GM21619 (cell line): ENCODE measurements around the gene SCMH1.
"Not testable (repeated sequence)": the region's sequence is repeated elsewhere in the genome, so short reads cannot be mapped to it uniquely, and the experiment has no call there.

Source experiments
- ATAC-seq: cut with Tn5 transposase; IDR thresholded peaks from one replicate; pipeline ENCODE4 v1.9.1; 2021; ENCODE audit not compliant: unreplicated experiment

Gene SCMH1

GRCh38 chr1:41158147-41158875 lies 83.8 kb downstream of the SCMH1 start:
- ATAC-seq = no peak

GRCh38 chr1:41155105-41155504 lies 87.0 kb downstream of the SCMH1 start:
- no peak for ATAC-seq

- ATAC-seq = no peak
Measured at GRCh38 chr1:41153750-41154274, 88.3 kb downstream of the SCMH1 start.

GRCh38 chr1:41152622-41153044 lies 89.5 kb downstream of the SCMH1 start:
- no peak for ATAC-seq

GRCh38 chr1:41151846-41152245 lies 90.3 kb downstream of the SCMH1 start:
- ATAC-seq = no peak

- ATAC-seq = no peak
Measured at GRCh38 chr1:41149570-41149969, 92.5 kb downstream of the SCMH1 start.

- ATAC-seq = no peak
Measured at GRCh38 chr1:41144285-41144684, 97.8 kb downstream of the SCMH1 start.

- no peak for ATAC-seq
Measured at GRCh38 chr1:41138549-41138948, 103.6 kb downstream of the SCMH1 start.

GRCh38 chr1:41135196-41135947 lies 106.7 kb downstream of the SCMH1 start:
- no peak for ATAC-seq

GRCh38 chr1:41134325-41134724 lies 107.8 kb downstream of the SCMH1 start:
- ATAC-seq = not testable (repeated sequence)

GRCh38 chr1:41122851-41123518 lies 119.1 kb downstream of the SCMH1 start:
- no peak for ATAC-seq

- no peak for ATAC-seq
Measured at GRCh38 chr1:41122148-41122547, 120.0 kb downstream of the SCMH1 start.

GRCh38 chr1:41118645-41119044 lies 123.5 kb downstream of the SCMH1 start:
- no peak for ATAC-seq

- ATAC-seq = not testable (repeated sequence)
Measured at GRCh38 chr1:41117241-41117640, 124.9 kb downstream of the SCMH1 start.

GRCh38 chr1:41110736-41111135 lies 131.4 kb downstream of the SCMH1 start:
- ATAC-seq = no peak

- no peak for ATAC-seq
Measured at GRCh38 chr1:41110286-41110685, 131.8 kb downstream of the SCMH1 start.

GRCh38 chr1:41109310-41110197 lies 132.6 kb downstream of the SCMH1 start:
- no peak for ATAC-seq

GRCh38 chr1:41108696-41109275 lies 133.3 kb downstream of the SCMH1 start:
- no peak for ATAC-seq

GRCh38 chr1:41103766-41104165 lies 138.3 kb downstream of the SCMH1 start:
- ATAC-seq = no peak

- no peak for ATAC-seq
Measured at GRCh38 chr1:41102653-41103052, 139.5 kb downstream of the SCMH1 start.
